NCI-H2107 treated with DMSO at 0.1 percent for 48 hours (cell line): ENCODE measurements around the gene CRELD1.
A peak's percentile ranks its signal among the peaks of the same experiment; 100 is the strongest.
"Not testable (repeated sequence)": the region's sequence is repeated elsewhere in the genome, so short reads cannot be mapped to it uniquely, and the experiment has no call there.

Experiments used
- DNase-seq: peaks from one replicate; lab custom pipeline; 2025; ENCODE audit not compliant: unreplicated experiment; lab: John Stamatoyannopoulos, UW

Gene CRELD1

DNA sequence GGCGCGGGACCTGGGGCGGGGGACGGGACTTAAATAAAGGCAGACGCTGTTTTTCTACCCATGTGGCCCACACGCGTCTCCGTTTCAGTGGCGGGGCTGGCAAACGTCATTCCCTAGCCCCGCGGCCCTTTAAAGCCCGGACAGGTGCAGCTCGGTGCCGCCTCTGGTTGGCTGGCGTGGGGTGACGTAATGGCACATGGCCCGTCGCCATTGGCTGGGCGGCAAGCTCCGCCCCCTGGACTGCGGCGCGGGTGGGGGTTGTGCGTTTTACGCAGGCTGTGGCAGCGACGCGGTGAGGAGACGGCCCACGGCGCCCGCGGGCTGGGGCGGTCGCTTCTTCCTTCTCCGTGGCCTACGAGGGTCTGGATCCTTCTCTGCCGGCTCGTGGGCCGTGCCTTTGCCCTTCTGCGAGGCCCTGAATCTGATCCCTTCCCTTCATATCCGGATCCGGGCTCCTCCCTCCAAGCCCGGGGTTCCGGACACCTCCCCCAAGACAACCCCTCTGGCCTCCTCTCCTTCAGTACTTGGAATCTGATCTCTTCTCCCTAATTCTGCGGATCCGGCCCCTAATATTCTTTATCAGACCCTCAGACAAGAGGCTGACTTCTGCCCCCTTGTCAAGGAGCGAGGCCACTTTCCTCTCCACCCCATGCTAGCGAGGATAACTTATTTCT is at the start of gene CRELD1:
Gene CRELD1, plus strand, starts transcription at position 274 of the 674 bp plus-strand sequence. CDS start 605 bp downstream, outside the sequence.
- peak; percentile 72 for DNase-seq

DNA sequence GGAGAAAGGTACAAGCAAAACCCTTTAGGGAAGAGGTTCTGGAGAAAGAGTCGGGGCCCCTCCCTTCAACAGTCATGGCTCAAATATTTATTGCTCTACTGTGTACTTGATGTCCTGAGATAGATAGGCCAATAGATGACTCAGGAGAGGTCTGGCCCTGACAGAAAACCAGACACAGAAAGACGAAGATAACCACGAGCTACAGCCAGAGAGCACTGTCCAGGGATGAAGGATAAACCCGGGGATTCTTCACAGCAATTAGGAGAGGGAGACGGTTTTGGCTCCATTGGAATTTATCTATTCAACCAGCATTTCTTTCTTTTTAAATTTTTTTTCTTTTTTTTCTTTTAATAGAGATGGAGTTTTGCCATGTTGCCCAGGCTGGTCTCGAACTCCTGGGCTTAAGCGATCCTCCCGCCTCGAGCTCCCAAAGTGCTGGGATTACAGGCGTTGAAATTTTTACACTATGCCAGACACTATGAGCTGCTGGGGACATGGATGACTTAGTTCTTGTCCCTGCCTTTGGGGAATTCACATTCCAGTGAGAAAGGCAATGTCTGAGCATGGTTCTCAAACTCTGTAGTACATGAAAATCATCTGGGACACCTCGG is 49.0 kb upstream of the CRELD1 start:
- DNase-seq: no peak

DNA sequence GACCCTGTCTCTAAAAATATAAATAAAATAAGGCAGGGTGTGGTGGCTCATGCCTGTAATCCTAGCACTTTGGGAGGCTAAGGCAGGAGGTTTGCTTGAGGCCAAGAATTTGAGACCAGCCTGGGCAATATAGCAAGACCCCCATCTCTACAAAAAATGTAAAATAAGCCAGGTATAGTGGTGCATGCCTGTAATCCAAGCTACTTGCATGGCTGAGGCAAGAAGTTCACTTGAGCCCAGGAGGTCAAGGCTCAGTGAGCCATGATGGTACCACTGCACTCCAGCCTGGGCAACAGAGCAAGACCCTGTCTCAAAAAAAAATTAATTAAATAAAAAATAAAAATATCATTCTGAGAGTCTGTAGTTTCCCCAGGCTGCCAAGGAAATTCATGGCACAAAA is 47.3 kb upstream of the CRELD1 start:
- DNase-seq: no peak

DNA sequence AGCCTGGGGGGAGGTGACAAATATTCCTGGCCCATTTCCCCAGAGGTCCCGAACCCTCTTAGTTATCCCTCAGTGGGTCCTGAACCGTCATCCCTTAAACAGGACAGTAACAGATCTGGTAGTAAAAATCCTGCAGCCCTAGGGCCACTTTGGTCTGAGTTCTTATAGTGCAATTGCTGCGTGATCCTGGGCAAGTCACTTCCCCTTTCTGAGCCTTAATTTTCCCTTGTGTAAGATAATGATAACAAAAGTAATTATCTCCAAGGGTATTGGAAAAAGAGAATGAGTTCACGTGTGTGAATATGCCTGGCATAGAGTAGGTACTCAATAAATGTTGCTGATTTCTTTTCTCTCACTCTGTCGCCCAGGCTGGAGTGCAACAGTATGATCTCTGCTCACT is 46.2 kb upstream of the CRELD1 start:
- no peak for DNase-seq

- no peak for DNase-seq
These were observed 45.1 kb upstream of the CRELD1 start for GRCh38 chr3:9888540-9888939.

- no peak for DNase-seq
These were observed 44.2 kb upstream of the CRELD1 start for GRCh38 chr3:9889405-9889804.

- DNase-seq: peak; percentile 56
These were observed 43.2 kb upstream of the CRELD1 start, which contains the start of gene JAGN1 for GRCh38 chr3:9890249-9891071. JAGN1 (plus strand) TSS chr3:9890610; CDS start chr3:9890723, 113 bp downstream.

DNA sequence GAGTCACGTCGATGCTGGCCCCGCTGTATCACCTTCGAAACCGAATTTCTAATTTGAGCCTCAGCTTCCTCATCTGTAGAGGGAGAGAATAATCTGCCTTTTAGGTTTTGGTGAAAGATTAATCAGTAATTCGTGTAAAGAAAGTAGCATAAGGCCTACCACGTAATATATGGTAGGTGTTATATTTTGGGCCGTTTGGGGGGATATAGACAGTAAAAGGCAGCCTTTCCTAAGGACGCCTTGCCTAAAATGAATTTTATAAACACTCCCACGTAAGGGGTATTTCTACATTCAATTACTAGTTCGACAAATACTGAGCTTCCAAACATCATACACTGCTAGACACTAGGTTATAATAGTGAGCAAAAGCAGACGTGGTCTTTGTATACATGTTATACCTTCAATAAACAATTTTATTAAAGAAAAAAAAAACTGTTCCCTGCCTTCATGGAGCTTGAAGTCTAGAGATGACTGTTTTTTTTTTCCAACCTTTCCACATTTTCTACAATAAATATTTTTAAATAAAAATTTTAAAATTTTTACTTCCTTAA is 42.5 kb upstream of the CRELD1 start:
- no peak for DNase-seq

- no peak for DNase-seq
These were observed 39.9 kb upstream of the CRELD1 start for GRCh38 chr3:9893739-9894138.

GRCh38 chr3:9895715-9896114 is 37.9 kb upstream of the CRELD1 start:
- not testable (repeated sequence) for DNase-seq

DNA sequence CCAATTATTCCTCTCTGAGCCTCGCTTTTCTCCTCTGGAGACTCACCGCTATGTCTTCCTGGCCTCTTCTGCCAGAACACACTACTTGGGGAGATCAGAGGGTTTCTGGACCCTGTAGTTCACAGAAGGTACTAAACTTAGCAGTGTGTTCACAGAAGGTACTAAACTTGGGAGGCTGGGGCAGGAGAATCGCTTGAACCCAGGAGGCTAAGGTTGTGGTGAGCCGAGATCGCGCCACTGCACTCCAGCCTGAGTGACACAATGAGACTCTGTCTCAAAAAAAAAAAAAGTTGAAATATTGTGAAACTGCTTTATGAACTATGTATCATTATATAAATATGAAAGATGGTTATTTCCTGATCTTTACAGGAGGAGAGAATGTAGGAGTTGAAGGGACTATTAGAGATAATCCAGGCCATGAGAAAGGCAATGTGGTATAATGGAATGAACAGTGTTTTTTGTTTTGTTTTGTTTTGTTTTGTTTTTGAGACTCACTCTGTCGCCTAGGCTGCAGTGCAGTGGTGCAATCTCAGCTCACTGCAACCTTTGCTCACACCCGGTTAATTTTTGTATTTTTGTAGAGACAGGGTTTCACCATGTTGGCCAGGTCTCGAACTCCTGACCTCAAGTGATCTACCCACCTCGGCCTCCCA is 36.8 kb upstream of the CRELD1 start:
- DNase-seq: not testable (repeated sequence)

DNA sequence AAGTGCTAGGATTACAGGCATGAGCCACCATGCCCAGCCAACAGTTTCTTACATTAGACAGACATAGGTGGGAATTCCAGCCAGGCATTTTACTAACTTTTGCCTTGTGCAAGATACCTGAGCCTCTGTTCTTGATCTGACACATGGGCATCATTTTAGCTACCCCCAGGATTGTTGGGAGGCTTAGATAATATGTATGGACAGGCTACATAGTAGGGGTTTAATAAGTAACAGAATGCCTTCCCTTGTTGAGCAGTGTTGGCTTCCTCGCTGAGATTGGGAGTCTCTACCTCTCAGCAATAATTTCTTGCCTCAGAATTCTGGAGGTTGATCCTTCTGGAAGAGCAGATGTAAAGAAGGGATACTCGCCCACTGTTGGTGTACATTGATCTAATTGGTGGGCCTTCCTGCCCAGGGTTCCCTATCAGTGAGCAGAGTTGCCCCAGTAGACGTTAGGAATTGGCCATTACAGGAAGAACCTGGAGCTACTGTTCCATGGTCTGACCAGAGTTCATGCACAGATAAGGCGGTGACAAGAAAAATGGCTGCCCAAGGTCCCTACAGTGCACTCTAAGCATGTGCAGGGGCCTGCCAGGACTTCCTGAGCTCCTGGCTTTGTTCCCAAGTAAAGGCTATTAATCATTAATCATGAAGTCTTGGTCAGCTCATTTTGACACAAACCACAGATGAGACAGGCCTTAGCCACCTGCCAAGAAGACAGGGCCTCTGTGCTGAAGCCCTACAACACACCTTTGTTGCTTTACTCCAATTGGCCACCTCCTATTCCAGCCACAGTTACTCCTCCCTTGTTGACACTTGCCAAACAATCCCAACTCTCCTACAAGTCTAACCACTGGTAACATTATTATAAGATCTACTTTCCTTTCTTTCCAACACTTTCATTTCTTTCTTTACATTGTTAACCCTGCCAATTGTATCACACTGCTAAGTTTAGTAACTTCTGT is 35.9 kb upstream of the CRELD1 start:
- DNase-seq: no peak

- no peak for DNase-seq
These were observed 35.0 kb upstream of the CRELD1 start for GRCh38 chr3:9898467-9899241.

DNA sequence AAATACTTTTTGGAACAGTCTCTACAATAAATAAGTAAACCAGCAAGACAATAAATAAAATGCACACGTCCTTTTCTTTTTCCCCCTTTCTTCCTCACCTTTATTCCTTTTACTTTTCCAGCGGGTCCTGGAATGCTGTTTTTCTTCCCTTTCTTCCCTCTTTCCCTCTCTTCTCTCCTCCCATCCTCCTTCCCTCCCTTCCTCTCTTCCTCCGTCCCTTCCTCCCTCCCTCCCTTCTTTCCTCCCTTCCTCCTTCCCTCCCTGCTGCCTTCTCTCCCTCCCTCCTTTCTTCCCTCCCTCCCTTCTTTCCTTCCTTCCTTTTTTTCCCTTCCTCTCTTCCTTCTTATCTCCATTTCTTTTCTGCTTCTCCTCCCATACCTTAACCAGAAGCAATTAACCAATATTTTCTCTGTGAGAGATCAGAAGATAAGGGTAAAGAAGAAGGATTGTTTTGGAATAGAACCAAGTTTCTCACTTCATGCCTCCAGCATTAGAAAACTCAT is 34.3 kb upstream of the CRELD1 start:
- DNase-seq: no peak

- DNase-seq: not testable (repeated sequence)
These were observed 32.6 kb upstream of the CRELD1 start for GRCh38 chr3:9900965-9901415.

GRCh38 chr3:9901967-9902366 is 31.7 kb upstream of the CRELD1 start:
- no peak for DNase-seq

- DNase-seq: peak; percentile 20
These were observed 31.0 kb upstream of the CRELD1 start, which contains the start of gene IL17RE for GRCh38 chr3:9902372-9903237. IL17RE (plus strand) TSS chr3:9902848; CDS start chr3:9902933, 85 bp downstream.

GRCh38 chr3:9903238-9903624 is 30.4 kb upstream of the CRELD1 start:
- DNase-seq: no peak
